K562 (cell line): ENCODE results near the gene USP48. TPM values are rescaled to one million over a fixed set of nuclear protein-coding genes. Genes with fewer than 3 reads are reported as not detected.

Source experiments
- ARID4B ChIP-seq: sonication (generic); formaldehyde crosslinking; IDR thresholded peaks from 2 replicates; pipeline ENCODE4 v1.8.0; 2022; ENCODE audit warnings: mild to moderate bottlenecking, missing genetic modification reagents
- CAMTA2 ChIP-seq: fragments of 250-450 bp; sonication (Bioruptor Pico); conservative IDR thresholded peaks from 2 replicates; pipeline ENCODE4 v1.5.1; 2022
- CUX1 ChIP-seq: fragments of 200-800 bp; sonication (Bioruptor generic); IDR thresholded peaks from 2 replicates; pipeline ENCODE4 v1.6.1; 2016; ENCODE audit warnings: missing genetic modification characterization, missing compliant biosample characterization
- ETV5 ChIP-seq: sonication (generic); formaldehyde crosslinking; IDR thresholded peaks from 2 replicates; pipeline ENCODE4 v1.4.0; 2020; ENCODE audit warnings: low read depth, mild to moderate bottlenecking, missing genetic modification reagents
- TCF7 ChIP-seq: sonication (generic); IDR thresholded peaks from 2 replicates; pipeline ENCODE4 v1.6.1; 2016; ENCODE audit warnings: antibody characterized with exemption, borderline replicate concordance
- ZNF518B ChIP-seq: fragments of 250-450 bp; sonication (Bioruptor Pico); IDR thresholded peaks from 2 replicates; pipeline ENCODE4 v1.5.0; 2021; ENCODE audit warnings: mild to moderate bottlenecking, moderate library complexity
- polyA plus RNA-seq, 8 experiments: library from polyadenylated mRNA; depleted of rRNA in 4 of 8; stranded (reverse) in 5 of 8; unstranded in 3 of 8; fragments of >200 nt; fragmentation: Nextera tagmentation in 2 of 8; fragmentation: Illumina TruSeq in 1 of 8; extraction: Ambion mirVana in 2 of 8; extraction: Trizol in 1 of 8; gene quantifications; 2 replicates each; pipeline versions ENCODE4 v1.2.1 to v1.2.3, GENCODE V29; 2011 to 2014; ENCODE audit warnings: inconsistent platforms in 1 of 8, missing spikeins in 1 of 8
- total RNA-seq, 7 experiments: library from RNA; depleted of rRNA in 6 of 7; stranded (reverse); fragments of >200 nt in 6 of 7; fragmentation: Illumina TruSeq in 2 of 7; extraction: Trizol in 2 of 7; gene quantifications; 2 replicates each; pipeline versions ENCODE4 v1.2.1 to v1.2.3, GENCODE V29; 2011 to 2021; ENCODE audit warnings: low replicate concordance in 1 of 7

USP48 gene
- total and polyA plus RNA-seq, 9 of the 15 experiments (the other 6 are each of a cell fraction or from before 2014, with no cell fraction given) = 23.3 to 123 (median 106) TPM

- no peak for TF ChIP-seq ZNF518B (CRISPR knock-in tag)
- no peak for TF ChIP-seq CAMTA2 (CRISPR knock-in tag)
- no peak for TF ChIP-seq TCF7
- TF ChIP-seq ETV5 = no peak
- TF ChIP-seq ARID4B (CRISPR knock-in tag) = no peak
- no peak for TF ChIP-seq CUX1 (CRISPR knock-in tag)
These were observed 58.4 kb downstream of the USP48 start (continued) for GRCh38 chr1:21724570-21724969.
